A549 (cell line): ENCODE measurements around the gene BBX. TPM values are rescaled to one million over a fixed set of nuclear protein-coding genes. Genes with fewer than 3 reads are reported as not detected.
"Not testable (repeated sequence)": the region's sequence is repeated elsewhere in the genome, so short reads cannot be mapped to it uniquely, and the experiment has no call there.

Experiments
- ATAC-seq, 2 experiments: fragments of 200-7000 bp in 1 of 2; fragments of >200 bp in 1 of 2; cut with Nextera tagmentation in 1 of 2; cut with Tn5 transposase in 1 of 2; 3 replicates each; pipeline versions ENCODE4 v1.8.0 to v1.9.1; 2018 to 2020; ENCODE audit warnings: mild to moderate bottlenecking in 1 of 2, moderate library complexity in 1 of 2
- CTCF ChIA-PET: fragments of 300-600 bp; sonication (Branson Sonifier 250); formaldehyde crosslinking; extraction: SDS; loops from one replicate; lab custom pipeline; 2021; ENCODE audit warnings: antibody characterized with exemption, inconsistent platforms; lab: Yijun Ruan, JAX
- POLR2A ChIA-PET: fragments of 350-600 bp; formaldehyde crosslinking; extraction: SDS; loops from one replicate; lab custom pipeline; 2021; ENCODE audit warnings: antibody characterized with exemption, inconsistent platforms; lab: Yijun Ruan, JAX
- DNase-seq, 2 experiments: peaks; one replicate each; pipeline versions ENCODE4 v3.0.0 to v3.0.0-alpha.2; 2011 to 2016; ENCODE audit warnings: low read depth in 1 of 2, low spot score in 1 of 2
- FAIRE-seq: peaks from 2 replicates; lab custom pipeline; 2011; peaks lifted over from hg19 to GRCh38; lab: Jason Lieb, UNC
- H3K27ac ChIP-seq, 2 experiments: fragments of >200 bp; sonication (Bioruptor Twin); formaldehyde crosslinking; 3 replicates each; pipeline ENCODE4 v1.5.1; 2016 to 2017
- H3K4me1 ChIP-seq: fragments of >200 bp; sonication (Bioruptor Twin); formaldehyde crosslinking; 3 replicates; pipeline ENCODE4 v1.6.1; 2016
- H3K4me2 ChIP-seq: fragments of >200 bp; sonication (Bioruptor Twin); formaldehyde crosslinking; 3 replicates; pipeline ENCODE4 v1.6.1; 2016
- H3K4me3 ChIP-seq: fragments of >200 bp; sonication (Bioruptor Twin); formaldehyde crosslinking; 3 replicates; pipeline ENCODE4 v1.5.1; 2016
- H3K9me3 ChIP-seq: fragments of >200 bp; sonication (Bioruptor Twin); formaldehyde crosslinking; 3 replicates; pipeline ENCODE4 v1.6.1; 2016
- BHLHE40 ChIP-seq: IDR thresholded peaks from 2 replicates; pipeline ENCODE4 v1.6.1; 2012; ENCODE audit warnings: low read depth, low read length, inconsistent platforms
- CEBPB ChIP-seq, 2 experiments: fragments of >200 bp in 1 of 2; sonication (Bioruptor Twin) in 1 of 2; formaldehyde crosslinking in 1 of 2; IDR thresholded peaks; 2 replicates each; pipeline ENCODE4 v1.6.1; 2012 to 2016
- CHD2 ChIP-seq: fragments of 150-350 bp; IDR thresholded peaks from 2 replicates; pipeline ENCODE4 v1.6.1; 2014; ENCODE audit warnings: low read length; ENCODE audit not compliant: partially characterized antibody
- CTCF ChIP-seq: fragments of >200 bp; sonication (Bioruptor Twin); formaldehyde crosslinking; IDR thresholded peaks from 3 replicates; pipeline ENCODE4 v1.5.1; 2016
- E2F6 ChIP-seq: IDR thresholded peaks from 2 replicates; pipeline ENCODE4 v1.6.1; 2012; ENCODE audit warnings: low read depth, borderline replicate concordance
- ESRRA ChIP-seq: fragments of 150-350 bp; IDR thresholded peaks from 2 replicates; pipeline ENCODE4 v1.6.1; 2014; ENCODE audit warnings: mild to moderate bottlenecking, low read length, borderline replicate concordance
- FOSB ChIP-seq: fragments of 250-450 bp; sonication (Bioruptor Pico); IDR thresholded peaks from 2 replicates; pipeline ENCODE4 v1.5.0; 2020; ENCODE audit warnings: mild to moderate bottlenecking, moderate library complexity
- HDAC2 ChIP-seq: fragments of 200-600 bp; sonication (generic); IDR thresholded peaks from 2 replicates; pipeline ENCODE4 v1.6.1; 2016
- HOXA7 ChIP-seq: fragments of 250-450 bp; sonication (Bioruptor Pico); IDR thresholded peaks from 2 replicates; pipeline ENCODE4 v1.5.0; 2020; ENCODE audit warnings: mild to moderate bottlenecking, moderate library complexity
- HOXB5 ChIP-seq: fragments of 250-450 bp; sonication (Bioruptor Pico); IDR thresholded peaks from 2 replicates; pipeline ENCODE4 v1.5.0; 2020; ENCODE audit warnings: mild to moderate bottlenecking, moderate library complexity
- MAZ ChIP-seq: fragments of 150-350 bp; IDR thresholded peaks from 2 replicates; pipeline ENCODE4 v1.6.1; 2014; ENCODE audit warnings: antibody characterized with exemption, low read depth, low read length, borderline replicate concordance
- MYC ChIP-seq: IDR thresholded peaks from 2 replicates; pipeline ENCODE4 v1.6.1; 2012; ENCODE audit warnings: mild to moderate bottlenecking, inconsistent platforms, low read length, improper control_type of control experiment, borderline replicate concordance
- NFE2L2 ChIP-seq: fragments of 150-350 bp; conservative IDR thresholded peaks from 2 replicates; pipeline ENCODE4 v1.6.1; 2014; ENCODE audit warnings: low read length
- NR3C1 ChIP-seq: fragments of >200 bp; sonication (Bioruptor Twin); formaldehyde crosslinking; IDR thresholded peaks from 3 replicates; pipeline ENCODE4 v1.6.1; 2017
- POLR2A ChIP-seq: IDR thresholded peaks from 2 replicates; pipeline ENCODE4 v1.6.1; 2012; ENCODE audit warnings: mild to moderate bottlenecking, low read length
- RAD21 ChIP-seq, 2 experiments: fragments of >200 bp in 1 of 2; sonication (Bioruptor Twin) in 1 of 2; formaldehyde crosslinking in 1 of 2; IDR thresholded peaks in 1 of 2; conservative IDR thresholded peaks in 1 of 2; 2 replicates in 1 of 2; 3 replicates in 1 of 2; pipeline ENCODE4 v1.6.1; 2012 to 2018; ENCODE audit warnings: inconsistent platforms in 1 of 2
- SREBF2 ChIP-seq: fragments of 450-650 bp; IDR thresholded peaks from 2 replicates; pipeline ENCODE4 v1.6.1; 2014; ENCODE audit warnings: mild to moderate bottlenecking, moderate library complexity
- TFCP2L1 ChIP-seq: fragments of 250-450 bp; sonication (Bioruptor Pico); IDR thresholded peaks from 2 replicates; pipeline ENCODE4 v1.5.0; 2021; ENCODE audit warnings: mild to moderate bottlenecking
- ZC3H11A ChIP-seq: fragments of 450-650 bp; IDR thresholded peaks from 2 replicates; pipeline ENCODE4 v1.6.1; 2014; ENCODE audit warnings: antibody characterized with exemption, mild to moderate bottlenecking
- WGBS: methylation state at CpG from one replicate; pipeline ENCODE4 v1.1.6; 2017; ENCODE audit errors: missing lambda C conversion rate; 5-methylcytosine and 5-hydroxymethylcytosine counted together
- polyA plus RNA-seq, 4 experiments: library from polyadenylated mRNA; depleted of rRNA in 3 of 4; stranded (reverse); fragments of >200 nt; fragmentation: RNase III in 1 of 4; extraction: RNeasy Plus Mini Kit Qiagen cat#74134 plus additional on column Dnase treatment in 1 of 4; gene quantifications; 2 replicates in 3 of 4; 3 replicates in 1 of 4; pipeline ENCODE4 v1.2.3, GENCODE V29; 2011 to 2017

Gene BBX
- polyA plus RNA-seq, 2 of the 4 experiments (the other 2 are of a cell fraction): 16.7 to 62.8 TPM

- TF ChIP-seq BHLHE40: no peak
- TF ChIP-seq CTCF: peak; percentile 60
- no peak for TF ChIP-seq POLR2A
- TF ChIP-seq MYC: no peak
- peak in 1 of 2 experiments; percentile 34; a peak in 2 of 5 replicates for TF ChIP-seq RAD21 (conservative IDR thresholded peaks at IDR 0.05 in 1 of 2, IDR thresholded peaks at IDR 0.05 in 1 of 2)
- TF ChIP-seq ESRRA: no peak
- 0 out of 2 replicates have a peak, but pooled peaks have one; percentile 36 for TF ChIP-seq HOXA7
- no peak for TF ChIP-seq NR3C1
- TF ChIP-seq E2F6: no peak
- no peak for TF ChIP-seq CEBPB (IDR thresholded peaks at IDR 0.05)
- TF ChIP-seq NFE2L2: no peak
- no peak for TF ChIP-seq ZC3H11A
- TF ChIP-seq FOSB (CRISPR knock-in tag): no peak
- TF ChIP-seq HDAC2: no peak
- TF ChIP-seq, all 56 proteins: peak for 4
Observed at GRCh38 chr3:107690522-107691138, 167.9 kb downstream of the BBX start (continued).

DNA sequence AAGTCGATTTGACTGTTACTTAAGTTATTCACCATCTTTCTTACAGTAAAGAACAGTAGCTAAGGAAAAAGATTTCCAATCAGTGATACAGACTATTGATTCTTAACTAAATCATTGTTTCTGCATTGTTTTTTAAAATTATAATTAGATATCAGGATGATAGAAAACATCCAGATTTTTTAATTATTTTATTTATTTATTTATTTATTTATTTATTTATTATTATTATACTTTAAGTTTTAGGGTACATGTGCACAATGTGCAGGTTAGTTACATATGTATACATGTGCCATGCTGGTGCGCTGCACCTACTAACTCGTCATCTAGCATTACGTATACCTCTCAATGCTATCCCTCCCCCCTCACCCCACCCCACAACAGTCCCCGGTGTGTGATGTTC is 169.2 kb downstream of the BBX start:
- DNase-seq, ATAC-seq, H3K27ac ChIP-seq, H3K4me3 ChIP-seq, POLR2A ChIA-PET, H3K4me2 ChIP-seq, FAIRE-seq, H3K9me3 ChIP-seq: not testable (repeated sequence)
- WGBS: 89% methylated on average over 5 of the region's 5 CpGs
- CTCF ChIA-PET: interaction anchor here (1.6 kb wide), 1 partner anchor 45 kb away, joined by 4 read pairs; no protein-coding TSS in a partner anchor
- H3K4me1 ChIP-seq: peaks cover 14% of the 10 kb centered on the region; the same call in 2 of the 3 replicates

- ATAC-seq, POLR2A ChIA-PET, FAIRE-seq, DNase-seq, H3K27ac ChIP-seq, H3K4me2 ChIP-seq, H3K4me1 ChIP-seq, H3K4me3 ChIP-seq, H3K9me3 ChIP-seq: not testable (repeated sequence)
- WGBS: no CpG with 5 or more reads among the region's 6 CpGs
- CTCF ChIA-PET: interaction anchor here (1.0 kb wide), 1 partner anchor 20 kb away, joined by 3 read pairs; no protein-coding TSS in a partner anchor
Observed at GRCh38 chr3:107697348-107697747, 174.6 kb downstream of the BBX start.

DNA sequence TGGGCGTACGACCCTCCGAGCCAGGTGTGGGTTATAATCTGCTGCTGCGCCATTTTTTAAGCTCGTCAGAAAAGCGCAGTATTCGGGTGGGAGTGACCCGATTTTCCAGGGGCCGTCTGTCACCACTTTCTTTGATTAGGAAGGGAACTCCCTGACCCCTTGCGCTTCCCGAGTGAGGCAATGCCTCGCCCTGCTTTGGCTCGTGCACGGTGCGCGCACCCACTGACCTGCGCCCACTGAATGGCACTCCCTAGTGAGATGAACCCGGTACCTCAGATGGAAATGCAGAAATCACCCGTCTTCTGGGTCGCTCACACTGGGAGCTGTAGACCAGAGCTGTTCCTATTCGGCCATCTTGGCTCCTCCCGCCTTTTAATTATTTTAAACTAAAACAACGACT is 175.1 kb downstream of the BBX start:
- ATAC-seq, FAIRE-seq, H3K4me1 ChIP-seq, H3K9me3 ChIP-seq: not testable (repeated sequence)
- Histone ChIP-seq H3K27ac (peak overlapping the region; percentile 59 to 78; a peak in 5 of 6 replicates), H3K4me2 (peak overlapping the region; percentile 32; the same call in 1 of the 3 replicates), H3K4me3 (peak overlapping the region; percentile 38)
- ChIA-PET CTCF (interaction anchor here (1.0 kb wide), 1 partner anchor 20 kb away, joined by 3 read pairs; no protein-coding TSS in a partner anchor), POLR2A (interaction anchor here (0.7 kb wide), 1 partner anchor 9 kb away, joined by 3 read pairs; no protein-coding TSS in a partner anchor)
- peak in 1 of 2 experiments; percentile 4 for DNase-seq
- WGBS: 70% methylated on average over 23 of the region's 23 CpGs

- H3K4me2 ChIP-seq: no peak overlapping the region
- no peak for DNase-seq
- H3K9me3 ChIP-seq: no peaks in the 10 kb centered on the region
- H3K4me3 ChIP-seq: no peak overlapping the region
- no peak for ATAC-seq
- TF ChIP-seq HOXB5 (CRISPR knock-in tag) (no peak), SREBF2 (no peak), MAZ (no peak), TFCP2L1 (no peak), CHD2 (no peak)
- WGBS: 49% methylated on average over 2 of the region's 2 CpGs
- ChIA-PET POLR2A (no interaction called here), CTCF (interaction anchor here (1.1 to 1.3 kb wide), 3 partner anchors 9 to 270 kb away, joined by 3 to 6 read pairs (median 3); no protein-coding TSS in a partner anchor)
- no peak for FAIRE-seq
- H3K27ac ChIP-seq: no peak overlapping the region
- no peaks in the 10 kb centered on the region for H3K4me1 ChIP-seq
Observed at GRCh38 chr3:107699682-107700081, 176.9 kb downstream of the BBX start.
